Amniotic stem cell (primary cell): ENCODE results near the gene ZBTB32.
"Not testable (repeated sequence)": the region's sequence is repeated elsewhere in the genome, so short reads cannot be mapped to it uniquely, and the experiment has no call there.

Experiments used
- DNase-seq: peaks from one replicate; lab custom pipeline; 2025; lab: John Stamatoyannopoulos, UW

Gene ZBTB32

GRCh38 chr19:35704218-35704617, at the start of gene ZBTB32:
Gene ZBTB32, plus strand, starts transcription at chr19:35704558. Its CDS starts 10,069 bp downstream, at chr19:35714627.
- no peak for DNase-seq

- not testable (repeated sequence) for DNase-seq
Observed at GRCh38 chr19:35654828-35655227, 49.5 kb upstream of the ZBTB32 start.

GRCh38 chr19:35655600-35655999, 48.8 kb upstream of the ZBTB32 start:
- DNase-seq = no peak

GRCh38 chr19:35656700-35657099, 47.7 kb upstream of the ZBTB32 start:
- DNase-seq = no peak

GRCh38 chr19:35657904-35658700, 46.3 kb upstream of the ZBTB32 start:
- DNase-seq = no peak

GRCh38 chr19:35661995-35662340, 42.4 kb upstream of the ZBTB32 start:
- DNase-seq = no peak

- no peak for DNase-seq
Observed at GRCh38 chr19:35663981-35664380, 40.4 kb upstream of the ZBTB32 start.

- DNase-seq = no peak
Observed at GRCh38 chr19:35665157-35665556, 39.2 kb upstream of the ZBTB32 start.

GRCh38 chr19:35665604-35666003, 38.8 kb upstream of the ZBTB32 start:
- DNase-seq = no peak

- DNase-seq = no peak
Observed at GRCh38 chr19:35666251-35666913, 38.0 kb upstream of the ZBTB32 start, which contains the start of gene UPK1A. Gene UPK1A, plus strand, starts transcription at chr19:35666517. Its CDS starts 296 bp downstream, at chr19:35666813.

GRCh38 chr19:35669566-35669965, 34.8 kb upstream of the ZBTB32 start:
- DNase-seq = no peak

GRCh38 chr19:35669974-35670373, 34.4 kb upstream of the ZBTB32 start:
- no peak for DNase-seq

- DNase-seq = no peak
Observed at GRCh38 chr19:35670686-35671085, 33.7 kb upstream of the ZBTB32 start.

- no peak for DNase-seq
Observed at GRCh38 chr19:35671818-35672217, 32.5 kb upstream of the ZBTB32 start.

- peak; percentile 55 for DNase-seq
Observed at GRCh38 chr19:35673121-35673804, 31.1 kb upstream of the ZBTB32 start.

- no peak for DNase-seq
Observed at GRCh38 chr19:35675589-35676140, 28.7 kb upstream of the ZBTB32 start.

GRCh38 chr19:35689836-35690235, 14.5 kb upstream of the ZBTB32 start:
- DNase-seq = no peak

- DNase-seq = not testable (repeated sequence)
Observed at GRCh38 chr19:35691106-35691505, 13.3 kb upstream of the ZBTB32 start.

- DNase-seq = no peak
Observed at GRCh38 chr19:35692010-35692409, 12.3 kb upstream of the ZBTB32 start.

- DNase-seq = no peak
Observed at GRCh38 chr19:35693422-35693821, 10.9 kb upstream of the ZBTB32 start.

GRCh38 chr19:35693835-35694599, 10.3 kb upstream of the ZBTB32 start:
- DNase-seq = peak; percentile 89
